NCI-H2029 (cell line): ENCODE results near the gene LRBA.
A peak's percentile ranks its signal among the peaks of the same experiment; 100 is the strongest.
"Not testable (repeated sequence)": the region's sequence is repeated elsewhere in the genome, so short reads cannot be mapped to it uniquely, and the experiment has no call there.

Source experiments
- DNase-seq: peaks from one replicate; lab custom pipeline; 2025; lab: John Stamatoyannopoulos, UW

The LRBA gene

DNA sequence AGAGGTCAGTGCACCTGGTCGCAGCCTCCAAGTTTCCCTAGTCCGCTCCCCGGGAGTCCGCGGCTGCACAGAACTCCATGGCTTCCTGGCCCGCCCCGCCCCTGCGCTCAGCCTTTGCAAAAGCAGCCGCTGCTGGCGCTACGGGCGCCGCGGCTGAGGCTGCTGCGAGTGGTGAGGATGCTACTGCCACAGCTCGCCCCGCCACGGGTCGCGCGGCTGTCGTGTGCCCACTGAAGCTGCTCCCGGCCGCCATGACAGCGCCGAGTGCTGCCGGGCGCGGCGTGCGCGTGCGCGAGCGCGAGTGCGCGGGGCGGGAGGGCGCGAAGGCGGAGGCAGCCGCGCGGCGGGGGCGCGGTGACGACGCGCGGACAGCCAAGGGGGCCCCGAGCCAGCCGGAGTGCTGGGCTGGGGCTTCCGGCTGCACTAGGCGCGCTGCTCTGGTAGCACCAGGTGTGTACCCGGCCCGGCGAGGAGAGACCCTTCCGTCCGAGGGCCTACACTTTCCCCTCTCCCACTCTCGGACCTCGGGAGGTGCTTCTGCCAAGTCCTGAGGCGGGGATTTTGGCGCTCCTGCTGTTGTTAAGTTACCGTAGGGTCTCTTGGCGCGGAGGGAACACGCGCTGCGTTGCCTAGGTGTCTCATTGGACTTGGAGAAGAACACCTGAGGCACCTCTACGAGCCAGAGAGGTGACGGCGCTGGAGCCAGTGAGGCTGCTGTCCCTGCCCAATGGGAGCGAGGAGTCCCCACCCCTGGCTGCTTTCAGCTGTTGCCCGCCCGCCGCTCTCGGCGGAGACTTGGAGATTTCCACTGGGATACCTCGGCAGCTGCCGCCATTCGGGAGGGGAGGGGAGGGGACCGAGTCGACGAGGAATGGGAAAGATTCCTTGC is 619 bp upstream of the LRBA start:
- peak; percentile 91 for DNase-seq

GRCh38 chr4:151013944-151014343 is 1.1 kb downstream of the LRBA start:
- no peak for DNase-seq

GRCh38 chr4:151013491-151013890 is 1.6 kb downstream of the LRBA start:
- DNase-seq, result no peak

DNA sequence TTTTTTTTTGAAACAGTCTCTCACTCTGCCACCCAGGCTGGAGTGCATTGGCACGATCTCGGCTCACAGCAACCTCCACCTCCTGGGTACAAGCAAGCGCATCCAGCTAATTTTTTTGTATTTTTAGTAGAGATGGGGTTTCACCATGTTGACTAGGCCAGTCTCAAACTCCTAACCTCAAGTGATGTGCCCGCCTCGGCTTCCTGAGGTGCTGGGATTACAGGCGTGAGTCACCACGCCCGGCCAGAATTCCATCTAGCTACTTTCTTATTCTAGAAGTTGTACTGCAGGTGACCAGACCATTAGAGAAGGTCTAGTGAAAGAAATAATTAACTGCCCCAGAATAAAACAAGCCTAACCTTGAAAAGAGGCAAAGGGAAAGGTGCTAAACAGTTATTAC is 2.3 kb downstream of the LRBA start:
- no peak for DNase-seq

GRCh38 chr4:151012376-151012775 is 2.7 kb downstream of the LRBA start:
- DNase-seq, result no peak

- DNase-seq, result no peak
Measured at GRCh38 chr4:151004222-151004621, 10.9 kb downstream of the LRBA start.

GRCh38 chr4:151000747-151001429 is 14.2 kb downstream of the LRBA start:
- no peak for DNase-seq

- DNase-seq, result no peak
Measured at GRCh38 chr4:150999086-150999485, 16.0 kb downstream of the LRBA start.

DNA sequence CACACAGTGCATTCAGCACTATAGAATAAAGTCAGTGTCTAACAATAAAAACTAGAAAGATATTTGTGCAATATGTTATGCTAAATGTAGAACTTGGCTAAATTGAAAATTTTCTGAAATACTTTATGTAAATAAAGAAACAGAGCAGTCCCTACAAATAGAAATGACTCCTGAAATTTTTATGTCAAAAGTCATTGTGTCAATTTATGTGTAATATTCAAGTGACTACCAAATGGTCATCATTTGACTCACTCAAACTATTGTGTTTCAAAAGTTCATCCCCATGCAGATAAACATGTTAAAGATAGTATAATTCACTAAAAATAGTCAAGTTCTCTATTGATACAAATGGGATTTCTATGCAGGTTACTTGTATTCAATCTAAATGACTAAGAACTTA is 17.9 kb downstream of the LRBA start:
- DNase-seq, result no peak

- DNase-seq, result no peak
Measured at GRCh38 chr4:150994721-150995120, 20.4 kb downstream of the LRBA start.

DNA sequence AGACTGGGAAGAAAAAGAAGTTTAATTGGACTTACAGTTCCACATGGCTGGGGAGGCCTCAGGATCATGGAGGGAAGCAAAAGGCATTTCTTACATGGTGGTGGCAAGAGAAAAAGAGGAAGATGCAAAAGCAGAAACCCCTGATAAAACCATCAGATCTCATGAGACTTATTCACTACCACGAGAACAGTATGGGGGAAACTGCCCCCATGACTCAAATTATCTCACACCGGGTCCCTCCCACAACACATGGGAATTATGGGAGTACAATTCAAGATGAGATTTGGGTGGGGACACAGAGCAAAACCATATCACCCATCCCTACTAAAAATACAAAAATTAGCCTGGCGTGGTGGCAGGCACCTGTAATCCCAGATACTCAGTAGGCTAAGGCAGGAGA is 21.5 kb downstream of the LRBA start:
- not testable (repeated sequence) for DNase-seq

DNA sequence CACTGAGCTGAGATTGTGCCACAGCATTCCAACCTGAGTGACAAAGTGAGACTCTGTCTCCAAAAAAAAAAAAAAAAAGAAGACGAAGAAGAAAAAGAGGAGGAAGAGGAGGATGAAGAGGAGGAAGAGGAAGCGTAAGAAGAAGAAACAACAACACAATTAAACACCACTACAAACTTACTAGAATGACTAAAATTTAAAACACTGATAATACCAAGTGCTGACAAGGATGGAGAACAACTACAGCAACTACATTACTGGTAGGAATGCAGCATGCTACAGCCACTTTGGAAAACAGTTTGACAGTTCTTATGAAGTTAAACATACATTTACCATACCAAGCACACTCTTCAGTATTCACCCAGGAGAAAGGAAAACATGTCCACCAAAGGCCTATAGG is 24.1 kb downstream of the LRBA start:
- no peak for DNase-seq

- no peak for DNase-seq
Measured at GRCh38 chr4:150990250-150990649, 24.8 kb downstream of the LRBA start.

- no peak for DNase-seq
Measured at GRCh38 chr4:150988238-150988637, 26.8 kb downstream of the LRBA start.

DNA sequence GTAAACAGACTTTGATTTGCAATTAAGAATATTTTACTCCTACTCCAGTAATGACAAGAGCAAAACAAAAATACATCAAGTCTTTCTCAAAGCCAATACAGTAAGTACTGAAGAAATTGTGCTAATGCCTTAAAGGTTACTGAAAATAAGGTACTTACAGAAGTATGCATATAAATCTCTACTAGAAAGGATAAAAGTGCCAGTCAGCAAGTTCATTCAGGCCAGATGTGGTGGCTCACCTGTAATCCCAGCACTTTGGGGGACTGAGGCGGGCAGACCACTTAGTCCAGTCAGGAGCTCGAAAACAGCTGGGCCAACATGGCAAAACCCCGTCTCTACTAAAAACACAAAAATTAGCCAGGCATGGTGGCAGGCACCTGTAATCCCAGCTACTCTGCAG is 27.9 kb downstream of the LRBA start:
- no peak for DNase-seq

GRCh38 chr4:150986085-150986484 is 29.0 kb downstream of the LRBA start:
- no peak for DNase-seq

- DNase-seq, result no peak
Measured at GRCh38 chr4:150983851-150984250, 31.2 kb downstream of the LRBA start.

DNA sequence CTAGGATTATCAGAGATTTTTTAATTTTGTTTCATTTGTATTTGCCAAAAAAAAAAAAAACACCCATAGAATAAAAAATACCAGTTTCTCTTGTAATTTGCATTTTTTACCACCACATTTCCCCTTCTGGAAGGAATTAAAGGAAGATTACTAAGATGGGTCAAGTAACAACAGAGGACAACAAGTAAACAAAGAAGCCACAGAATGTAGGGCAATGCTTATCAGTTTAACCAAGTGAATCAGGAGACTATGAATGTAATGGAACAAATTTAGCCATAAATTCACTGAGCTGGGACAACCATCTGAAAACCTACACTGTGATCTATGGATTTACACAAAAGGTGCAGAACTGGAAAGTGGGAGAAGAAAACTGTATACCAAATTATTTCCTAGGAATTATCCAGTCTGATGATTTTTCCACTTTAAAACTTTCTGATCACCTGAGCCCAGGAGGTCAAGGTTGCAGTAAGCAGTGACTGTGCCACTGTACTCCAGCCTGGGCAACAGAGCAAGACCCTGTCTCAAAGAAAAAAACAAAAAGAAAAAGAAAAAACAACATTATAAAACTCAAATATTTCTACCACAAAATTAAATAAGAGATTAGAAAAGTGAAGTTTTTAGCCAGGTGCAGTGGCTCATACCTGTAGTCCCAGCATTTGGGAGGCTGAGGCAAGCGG is 32.4 kb downstream of the LRBA start:
- DNase-seq, result no peak

DNA sequence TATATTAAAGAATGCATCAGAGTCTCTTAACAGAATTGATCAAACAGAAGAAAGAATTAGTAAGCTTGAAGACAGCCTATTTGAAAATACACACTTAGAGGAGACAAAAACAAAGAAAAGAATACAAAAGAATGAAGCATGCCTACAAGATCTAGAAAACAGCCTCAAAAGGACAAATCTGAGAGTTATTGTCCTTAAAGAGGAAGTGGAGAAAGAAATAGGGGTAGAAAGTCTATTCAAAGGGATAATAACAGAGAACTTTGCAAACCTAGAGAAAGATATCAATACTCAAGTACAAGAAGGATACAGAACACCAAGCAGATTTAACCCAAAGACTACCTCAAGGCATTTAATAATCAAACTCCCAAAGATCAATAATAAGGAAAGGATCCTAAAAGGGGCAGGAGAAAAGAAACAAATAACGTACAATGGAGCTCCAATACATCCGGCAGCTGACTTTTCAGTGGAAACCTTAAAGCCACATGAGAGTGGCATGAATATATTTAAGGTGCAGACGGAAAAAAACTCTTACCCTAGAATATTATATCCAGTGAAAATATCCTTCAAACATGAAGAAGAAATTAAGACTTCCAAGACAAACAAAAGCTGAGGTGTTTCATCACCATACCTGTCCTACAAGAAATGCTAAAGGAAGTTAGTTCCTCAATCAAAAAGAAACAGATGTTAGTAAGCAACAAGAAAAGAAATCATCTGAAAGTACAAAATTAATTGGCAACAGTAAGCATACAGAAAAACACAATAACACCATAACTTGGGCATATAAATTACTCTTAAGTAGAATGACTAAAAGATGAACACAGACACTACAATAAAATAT is 36.1 kb downstream of the LRBA start:
- DNase-seq, result no peak

- DNase-seq, result no peak
Measured at GRCh38 chr4:150976478-150977118, 38.5 kb downstream of the LRBA start.

DNA sequence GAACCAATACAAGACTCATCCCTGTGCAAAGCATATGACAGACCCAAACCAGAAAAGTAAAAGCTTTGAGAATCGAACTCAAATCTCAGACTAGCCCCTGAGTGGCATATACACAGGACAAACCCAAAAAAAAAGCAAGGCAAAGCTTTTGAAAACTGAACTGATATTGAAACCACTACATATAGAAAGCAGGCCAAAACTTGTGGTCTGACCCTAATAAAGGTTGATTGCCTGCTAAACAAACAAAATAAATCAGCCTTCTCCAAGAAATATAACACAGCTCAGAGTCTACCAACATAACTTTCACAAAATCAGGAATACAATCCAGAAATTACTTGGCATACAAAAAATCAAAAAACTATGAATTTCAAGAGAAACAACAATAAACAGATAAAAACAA is 40.3 kb downstream of the LRBA start:
- DNase-seq, result no peak

DNA sequence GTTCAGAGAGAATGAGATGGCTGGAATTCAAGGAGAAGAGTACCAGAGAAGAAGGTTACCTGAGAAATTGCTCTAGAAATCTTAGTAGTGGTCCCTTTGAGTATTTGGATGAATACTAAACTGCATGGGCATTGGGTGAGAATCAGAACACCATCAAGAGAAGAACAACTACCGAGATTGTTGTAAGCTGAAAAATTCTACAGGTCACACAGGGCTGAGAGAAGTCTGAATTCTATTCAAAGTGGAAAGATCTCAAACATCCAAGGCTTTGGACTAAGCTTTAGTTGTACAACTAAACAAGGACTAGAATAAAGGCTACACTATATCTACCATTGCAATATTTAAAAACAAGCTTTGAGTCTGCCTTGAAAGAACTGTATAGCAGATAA is 40.8 kb downstream of the LRBA start:
- no peak for DNase-seq
